H1 (cell line): ENCODE results near the gene C5orf46.
A peak's percentile ranks its signal among the peaks of the same experiment; 100 is the strongest.

Source experiments
- HDAC2 ChIP-seq, 2 experiments: fragments of 300-600 bp in 1 of 2; sonication (generic) in 1 of 2; IDR thresholded peaks; 2 replicates each; pipeline ENCODE4 v1.6.1; 2011 to 2012; ENCODE audit warnings: low read depth in 2 of 2, low read length in 2 of 2, mild to moderate bottlenecking in 2 of 2, moderate library complexity in 2 of 2, borderline replicate concordance in 1 of 2, inconsistent platforms in 1 of 2
- MAFK ChIP-seq: IDR thresholded peaks from 2 replicates; pipeline ENCODE4 v1.6.1; 2012; ENCODE audit warnings: low read depth, mild to moderate bottlenecking, improper control_type of control experiment, low read length
- NRF1 ChIP-seq: IDR thresholded peaks from 2 replicates; pipeline ENCODE4 v1.6.1; 2011; ENCODE audit warnings: mild to moderate bottlenecking, low read depth, low read length, improper control_type of control experiment
- POLR2AphosphoS5 ChIP-seq: IDR thresholded peaks from 2 replicates; pipeline ENCODE4 v1.6.1; 2011; ENCODE audit warnings: low read depth, low read length
- TCF12 ChIP-seq: IDR thresholded peaks from 2 replicates; pipeline ENCODE4 v1.6.1; 2011; ENCODE audit warnings: low read depth, mild to moderate bottlenecking, low read length
- TEAD4 ChIP-seq: IDR thresholded peaks from 2 replicates; pipeline ENCODE4 v1.6.1; 2012; ENCODE audit warnings: low read depth, low read length, inconsistent platforms, mixed read lengths
- TF ChIP-seq, protein P1 (sequence below), 3 experiments: IDR thresholded peaks; 1 replicate in 2 of 3; 2 replicates in 1 of 3; pipeline versions ENCODE4 v1.5.1 to v1.6.1; 2011; ENCODE audit warnings: low read length in 3 of 3, mild to moderate bottlenecking in 3 of 3, inconsistent platforms in 2 of 3, low read depth in 1 of 3, moderate library complexity in 1 of 3; ENCODE audit not compliant: insufficient read depth in 1 of 3; ENCODE audit errors: control extremely low read depth in 1 of 3
- TF ChIP-seq, protein P2 (sequence below): IDR thresholded peaks from 2 replicates; pipeline ENCODE4 v1.6.1; 2011; ENCODE audit warnings: low read length, improper control_type of control experiment
- TF ChIP-seq, protein P3 (sequence below): IDR thresholded peaks from 2 replicates; pipeline ENCODE4 v1.6.1; 2012; ENCODE audit warnings: inconsistent platforms

DNA sequence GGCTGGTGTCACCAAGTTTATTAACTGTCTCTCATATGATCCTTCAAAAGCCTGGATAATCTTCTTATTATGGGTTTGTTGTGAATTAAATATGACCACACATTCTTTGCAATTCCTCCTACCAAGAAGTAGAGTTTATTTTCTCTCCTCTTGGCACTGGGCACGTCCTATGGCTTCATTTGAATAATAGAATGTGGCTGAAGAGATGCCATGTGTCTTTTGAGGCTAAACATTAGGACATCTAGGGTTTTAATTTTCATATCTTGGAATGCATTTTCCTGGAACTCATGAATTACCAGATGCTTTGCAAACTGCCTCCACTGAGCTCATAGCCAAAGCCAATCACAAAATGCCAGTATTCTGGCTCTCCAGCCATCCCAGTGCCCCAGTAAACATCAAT, 47.8 kb downstream of the C5orf46 start:
- no peak for TF ChIP-seq TCF12
- TF ChIP-seq HDAC2 (IDR thresholded peaks at IDR 0.05; ENCODE audit: borderline replicate concordance in 1 of 2, low read depth in 2 of 2, low read length in 2 of 2): no peak
- TF ChIP-seq, protein P1, sequence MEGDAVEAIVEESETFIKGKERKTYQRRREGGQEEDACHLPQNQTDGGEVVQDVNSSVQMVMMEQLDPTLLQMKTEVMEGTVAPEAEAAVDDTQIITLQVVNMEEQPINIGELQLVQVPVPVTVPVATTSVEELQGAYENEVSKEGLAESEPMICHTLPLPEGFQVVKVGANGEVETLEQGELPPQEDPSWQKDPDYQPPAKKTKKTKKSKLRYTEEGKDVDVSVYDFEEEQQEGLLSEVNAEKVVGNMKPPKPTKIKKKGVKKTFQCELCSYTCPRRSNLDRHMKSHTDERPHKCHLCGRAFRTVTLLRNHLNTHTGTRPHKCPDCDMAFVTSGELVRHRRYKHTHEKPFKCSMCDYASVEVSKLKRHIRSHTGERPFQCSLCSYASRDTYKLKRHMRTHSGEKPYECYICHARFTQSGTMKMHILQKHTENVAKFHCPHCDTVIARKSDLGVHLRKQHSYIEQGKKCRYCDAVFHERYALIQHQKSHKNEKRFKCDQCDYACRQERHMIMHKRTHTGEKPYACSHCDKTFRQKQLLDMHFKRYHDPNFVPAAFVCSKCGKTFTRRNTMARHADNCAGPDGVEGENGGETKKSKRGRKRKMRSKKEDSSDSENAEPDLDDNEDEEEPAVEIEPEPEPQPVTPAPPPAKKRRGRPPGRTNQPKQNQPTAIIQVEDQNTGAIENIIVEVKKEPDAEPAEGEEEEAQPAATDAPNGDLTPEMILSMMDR (IDR thresholded peaks at IDR 0.05; ENCODE audit: control extremely low read depth in 1 of 3, insufficient read depth in 1 of 3, low read depth in 1 of 3, low read length in 3 of 3): no peak
- TF ChIP-seq TEAD4: no peak
- TF ChIP-seq MAFK: no peak
- TF ChIP-seq NRF1: no peak
- TF ChIP-seq, protein P2, sequence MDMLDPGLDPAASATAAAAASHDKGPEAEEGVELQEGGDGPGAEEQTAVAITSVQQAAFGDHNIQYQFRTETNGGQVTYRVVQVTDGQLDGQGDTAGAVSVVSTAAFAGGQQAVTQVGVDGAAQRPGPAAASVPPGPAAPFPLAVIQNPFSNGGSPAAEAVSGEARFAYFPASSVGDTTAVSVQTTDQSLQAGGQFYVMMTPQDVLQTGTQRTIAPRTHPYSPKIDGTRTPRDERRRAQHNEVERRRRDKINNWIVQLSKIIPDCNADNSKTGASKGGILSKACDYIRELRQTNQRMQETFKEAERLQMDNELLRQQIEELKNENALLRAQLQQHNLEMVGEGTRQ: no peak
- peak; percentile 71; the same call in 1 of the 2 replicates for TF ChIP-seq POLR2AphosphoS5
- TF ChIP-seq, protein P3, sequence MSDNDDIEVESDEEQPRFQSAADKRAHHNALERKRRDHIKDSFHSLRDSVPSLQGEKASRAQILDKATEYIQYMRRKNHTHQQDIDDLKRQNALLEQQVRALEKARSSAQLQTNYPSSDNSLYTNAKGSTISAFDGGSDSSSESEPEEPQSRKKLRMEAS: no peak
